AG20443 (cell line): ENCODE results near the gene H2BK1.

Source experiments
- DNase-seq: peaks from one replicate; pipeline ENCODE4 v3.0.0; 2012; ENCODE audit warnings: low spot score, mixed read lengths

H2BK1 gene

GRCh38 chr7:151178236-151178635 is 32.1 kb downstream of the H2BK1 start:
- no peak for DNase-seq

GRCh38 chr7:151177310-151177709 is 33.0 kb downstream of the H2BK1 start:
- no peak for DNase-seq

GRCh38 chr7:151176401-151176800 is 33.9 kb downstream of the H2BK1 start:
- no peak for DNase-seq

- no peak for DNase-seq
These were observed 34.4 kb downstream of the H2BK1 start for GRCh38 chr7:151175793-151176311.

GRCh38 chr7:151175047-151175792 is 35.1 kb downstream of the H2BK1 start:
- DNase-seq: no peak

GRCh38 chr7:151174246-151175046 is 35.8 kb downstream of the H2BK1 start:
- DNase-seq: peak; percentile 55

GRCh38 chr7:151173386-151174245 is 36.7 kb downstream of the H2BK1 start:
- DNase-seq: no peak

- DNase-seq: peak; percentile 95
These were observed 37.8 kb downstream of the H2BK1 start for GRCh38 chr7:151172273-151173141.

GRCh38 chr7:151168787-151169162 is 41.5 kb downstream of the H2BK1 start:
- no peak for DNase-seq

- peak; percentile 70 for DNase-seq
These were observed 42.1 kb downstream of the H2BK1 start for GRCh38 chr7:151168003-151168786.

- peak; percentile 49 for DNase-seq
These were observed 42.9 kb downstream of the H2BK1 start, which contains the start of gene GBX1 for GRCh38 chr7:151167197-151167961. GBX1 (minus strand) TSS chr7:151167694; CDS start chr7:151167548, 146 bp downstream.

GRCh38 chr7:151166629-151167196 is 43.6 kb downstream of the H2BK1 start:
- DNase-seq: no peak

- no peak for DNase-seq
These were observed 48.5 kb downstream of the H2BK1 start for GRCh38 chr7:151161757-151162156.
